HL-60 (cell line): ENCODE measurements around the gene GRPEL2.

Experiments used
- CTCF ChIP-seq: IDR thresholded peaks from one replicate; pipeline ENCODE4 v1.5.1; 2011; ENCODE audit warnings: low read length, control low read depth, inconsistent platforms; ENCODE audit not compliant: insufficient read depth
- POLR2AphosphoS5 ChIP-seq: IDR thresholded peaks from 2 replicates; pipeline ENCODE4 v1.6.1; 2012; ENCODE audit warnings: low read depth

- no peak for TF ChIP-seq CTCF
- no peak for TF ChIP-seq POLR2AphosphoS5
These were observed 10.4 kb downstream of the GRPEL2 start for GRCh38 chr5:149355688-149356087.
